Endodermal cell (in vitro differentiated cells): ENCODE measurements around the gene OR2T11. TPM values are rescaled to one million over a fixed set of nuclear protein-coding genes. Genes with fewer than 3 reads are reported as not detected.

Experiments
- DNase-seq: peaks from one replicate; pipeline ENCODE4 v3.0.0-alpha.2; 2017
- H3K27ac ChIP-seq: 2 replicates; pipeline ENCODE4 v1.5.1; 2013; ENCODE audit warnings: mild to moderate bottlenecking, low read depth, low read length, moderate library complexity
- H3K27me3 ChIP-seq: 2 replicates; pipeline ENCODE4 v1.6.1; 2013; ENCODE audit warnings: mild to moderate bottlenecking, low read length, moderate library complexity; ENCODE audit not compliant: insufficient read depth, control insufficient read depth, poor library complexity, severe bottlenecking
- H3K36me3 ChIP-seq: 2 replicates; pipeline ENCODE4 v1.7.0; 2013; ENCODE audit warnings: mild to moderate bottlenecking, low read length, moderate library complexity; ENCODE audit not compliant: control insufficient read depth, insufficient read depth
- H3K4me1 ChIP-seq: one replicate; pipeline ENCODE4 v1.7.0; 2013; ENCODE audit warnings: low read length; ENCODE audit not compliant: control insufficient read depth, insufficient read depth
- H3K4me3 ChIP-seq: 2 replicates; pipeline ENCODE4 v1.5.1; 2013; ENCODE audit warnings: mild to moderate bottlenecking, low read length, moderate library complexity
- H3K9ac ChIP-seq: 2 replicates; pipeline ENCODE4 v1.6.1; 2013; ENCODE audit warnings: mild to moderate bottlenecking, low read length, moderate library complexity; ENCODE audit not compliant: poor library complexity, severe bottlenecking; ENCODE audit errors: extremely low read depth
- H3K9me3 ChIP-seq: 2 replicates; pipeline ENCODE4 v1.6.1; 2013; ENCODE audit warnings: mild to moderate bottlenecking, low read length, moderate library complexity; ENCODE audit not compliant: control insufficient read depth
- H3K27ac Mint-ChIP-seq: 2 replicates; pipeline ENCODE4 v1.8.0; 2020; ENCODE audit warnings: mixed read lengths
- H3K27me3 Mint-ChIP-seq: 2 replicates; pipeline ENCODE4 v1.8.0; 2021; ENCODE audit warnings: mild to moderate bottlenecking, mixed read lengths; ENCODE audit not compliant: insufficient read depth
- H3K36me3 Mint-ChIP-seq: 2 replicates; pipeline ENCODE4 v1.8.0; 2020; ENCODE audit warnings: low read depth, mixed read lengths
- H3K4me1 Mint-ChIP-seq: 2 replicates; pipeline ENCODE4 v1.8.0; 2020; ENCODE audit warnings: mixed read lengths
- H3K4me3 Mint-ChIP-seq: 2 replicates; pipeline ENCODE4 v1.8.0; 2020; ENCODE audit warnings: mild to moderate bottlenecking, moderate library complexity, mixed read lengths
- H3K9me3 Mint-ChIP-seq: 2 replicates; pipeline ENCODE4 v1.8.0; 2020; ENCODE audit warnings: mild to moderate bottlenecking, mixed read lengths
- WGBS, 2 experiments: methylation state at CpG; one replicate each; pipeline versions ENCODE4 v1.1.5 to v1.1.7; 2013; ENCODE audit warnings: missing lambda C conversion rate in 2 of 2, mixed read lengths in 1 of 2; ENCODE audit not compliant: insufficient coverage in 1 of 2, insufficient read length in 1 of 2; 5-methylcytosine and 5-hydroxymethylcytosine counted together
- total RNA-seq, 2 donors: library from RNA; stranded (reverse); fragmentation: NEBNext Ultra II Directional in 1 of 2; extraction: Animal tissue kit (Norgen Biotek cat#: 25700) in 1 of 2; gene quantifications; 2 replicates in 1 of 2; 3 replicates in 1 of 2; pipeline ENCODE4 v1.2.1, GENCODE V29; 2021
- TF ChIP-seq, protein P1 (sequence below): fragments of 200-600 bp; sonication (generic); conservative IDR thresholded peaks from 2 replicates; pipeline ENCODE4 v1.5.0; 2021; ENCODE audit warnings: antibody characterized with exemption, mild to moderate bottlenecking

The OR2T11 gene
- total RNA-seq, 2 donors from 2014 or later: not detected

DNA sequence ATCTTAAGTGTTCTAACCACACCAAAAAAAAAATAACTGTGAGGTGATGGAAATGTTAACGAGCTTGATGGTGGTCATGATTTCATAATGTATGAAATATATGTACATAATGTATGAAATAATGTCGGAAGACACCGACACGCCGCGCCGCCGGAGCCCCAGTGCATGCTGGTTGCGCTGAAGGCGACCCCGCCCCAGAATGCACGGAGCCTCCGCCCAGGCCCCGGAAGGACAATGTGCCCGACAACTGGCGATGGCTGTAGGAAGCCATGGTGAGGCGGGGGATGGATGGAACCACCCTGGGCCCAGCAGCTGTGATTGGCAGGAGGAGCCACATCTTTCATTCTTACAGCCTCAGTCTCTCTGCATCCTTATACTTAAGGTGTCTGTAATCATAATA is 44.8 kb downstream of the OR2T11 start:
- H3K9me3 ChIP-seq: peaks cover 91% of the 10 kb centered on the region

DNA sequence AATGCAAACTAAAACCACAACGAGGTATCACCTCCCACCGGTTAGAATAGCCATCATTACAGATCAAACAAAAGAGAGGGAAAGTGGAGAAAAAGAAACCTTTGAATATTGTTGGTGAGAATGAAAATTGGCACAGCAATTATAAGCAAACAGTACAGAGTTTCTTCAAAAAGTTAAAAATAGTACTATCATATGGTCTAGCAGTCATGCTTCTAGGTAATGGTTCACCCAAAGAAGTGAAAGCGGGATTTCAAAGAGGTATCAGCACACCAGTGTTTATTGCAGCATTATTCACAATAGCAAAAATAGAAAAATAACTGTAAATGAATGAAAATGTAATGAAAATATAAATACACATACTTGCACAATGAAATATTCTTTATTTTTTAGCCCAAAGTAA is 45.6 kb downstream of the OR2T11 start:
- Histone ChIP-seq H3K9ac (no peak overlapping the region), H3K9me3 (peaks cover 91% of the 10 kb centered on the region), H3K4me1 (no peaks in the 10 kb centered on the region), H3K27me3 (no peaks in the 10 kb centered on the region), H3K27ac (no peak overlapping the region), H3K4me3 (no peak overlapping the region), H3K36me3 (no peaks in the 10 kb centered on the region)
- no peak for DNase-seq
- no peak overlapping the region for H3K27ac Mint-ChIP-seq
- H3K9me3 Mint-ChIP-seq: peaks cover 86% of the 10 kb centered on the region
- no peak overlapping the region for H3K4me3 Mint-ChIP-seq
- WGBS, 2 experiments: 85% methylated on average over 3 of the region's 3 CpGs; no CpG with 5 or more reads in 1 of the 2 experiments
- no peaks in the 10 kb centered on the region for H3K27me3 Mint-ChIP-seq
- TF ChIP-seq, protein P1, sequence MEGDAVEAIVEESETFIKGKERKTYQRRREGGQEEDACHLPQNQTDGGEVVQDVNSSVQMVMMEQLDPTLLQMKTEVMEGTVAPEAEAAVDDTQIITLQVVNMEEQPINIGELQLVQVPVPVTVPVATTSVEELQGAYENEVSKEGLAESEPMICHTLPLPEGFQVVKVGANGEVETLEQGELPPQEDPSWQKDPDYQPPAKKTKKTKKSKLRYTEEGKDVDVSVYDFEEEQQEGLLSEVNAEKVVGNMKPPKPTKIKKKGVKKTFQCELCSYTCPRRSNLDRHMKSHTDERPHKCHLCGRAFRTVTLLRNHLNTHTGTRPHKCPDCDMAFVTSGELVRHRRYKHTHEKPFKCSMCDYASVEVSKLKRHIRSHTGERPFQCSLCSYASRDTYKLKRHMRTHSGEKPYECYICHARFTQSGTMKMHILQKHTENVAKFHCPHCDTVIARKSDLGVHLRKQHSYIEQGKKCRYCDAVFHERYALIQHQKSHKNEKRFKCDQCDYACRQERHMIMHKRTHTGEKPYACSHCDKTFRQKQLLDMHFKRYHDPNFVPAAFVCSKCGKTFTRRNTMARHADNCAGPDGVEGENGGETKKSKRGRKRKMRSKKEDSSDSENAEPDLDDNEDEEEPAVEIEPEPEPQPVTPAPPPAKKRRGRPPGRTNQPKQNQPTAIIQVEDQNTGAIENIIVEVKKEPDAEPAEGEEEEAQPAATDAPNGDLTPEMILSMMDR: no peak
- no peaks in the 10 kb centered on the region for H3K36me3 Mint-ChIP-seq
- no peaks in the 10 kb centered on the region for H3K4me1 Mint-ChIP-seq

More for the DNA sequence above, 44.8 kb downstream of the OR2T11 start:
- no peak overlapping the region for H3K27ac Mint-ChIP-seq
- no peak overlapping the region for H3K4me3 Mint-ChIP-seq
- DNase-seq: no peak
- H3K27me3 Mint-ChIP-seq: no peaks in the 10 kb centered on the region
- no peak overlapping the region for H3K4me3 ChIP-seq
- no peak overlapping the region for H3K27ac ChIP-seq
- peaks cover 86% of the 10 kb centered on the region for H3K9me3 Mint-ChIP-seq
- H3K36me3 Mint-ChIP-seq: no peaks in the 10 kb centered on the region
- TF ChIP-seq, protein P1: no peak
- no peak overlapping the region for H3K9ac ChIP-seq
- 88 to 89% methylated on average over 5 to 17 of the region's 17 CpGs for WGBS, 2 experiments
- no peaks in the 10 kb centered on the region for H3K4me1 Mint-ChIP-seq
- no peaks in the 10 kb centered on the region for H3K27me3 ChIP-seq
- H3K36me3 ChIP-seq: no peaks in the 10 kb centered on the region
- H3K4me1 ChIP-seq: no peaks in the 10 kb centered on the region

DNA sequence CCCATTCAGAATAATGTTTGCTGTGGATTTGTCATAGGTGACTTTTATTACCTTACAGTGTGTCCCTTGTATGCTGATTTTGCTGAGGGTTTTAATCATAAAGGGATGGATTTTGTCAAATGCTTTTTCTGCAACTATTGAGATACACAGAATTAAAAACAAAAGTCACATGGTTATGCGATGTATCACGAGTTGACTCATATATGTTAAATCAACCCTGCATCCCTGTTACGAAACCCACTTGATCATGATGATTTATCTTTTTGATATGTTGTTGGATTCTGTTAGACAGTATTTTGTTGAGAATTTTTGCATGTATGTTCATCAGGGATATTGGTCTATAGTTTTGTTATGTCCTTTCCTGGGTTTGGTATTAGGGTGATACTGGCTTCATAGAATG is 49.6 kb downstream of the OR2T11 start:
- peaks cover 66% of the 10 kb centered on the region for H3K9me3 ChIP-seq
- no peaks in the 10 kb centered on the region for H3K4me1 ChIP-seq
- DNase-seq: no peak
- H3K4me1 Mint-ChIP-seq: no peaks in the 10 kb centered on the region
- no peaks in the 10 kb centered on the region for H3K36me3 ChIP-seq
- peaks cover 80% of the 10 kb centered on the region for H3K9me3 Mint-ChIP-seq
- H3K27ac Mint-ChIP-seq: no peak overlapping the region
- H3K4me3 Mint-ChIP-seq: no peak overlapping the region
- TF ChIP-seq, protein P1: no peak
- H3K27ac ChIP-seq: no peak overlapping the region
- H3K36me3 Mint-ChIP-seq: no peaks in the 10 kb centered on the region
- no peaks in the 10 kb centered on the region for H3K27me3 Mint-ChIP-seq
- H3K9ac ChIP-seq: no peak overlapping the region
- WGBS, 2 experiments: 81 to 90% methylated on average over 2 to 3 of the region's 3 CpGs
- H3K27me3 ChIP-seq: no peaks in the 10 kb centered on the region
- H3K4me3 ChIP-seq: no peak overlapping the region
